ENCODE measurements around the gene HBG2. TPM values are rescaled to one million over a fixed set of nuclear protein-coding genes. Genes with fewer than 3 reads are reported as not detected.

HBG2 gene
- total RNA-seq, 1 donor from 2014 or later, result not detected

- no peaks in the 10 kb centered on the region for H3K27me3 ChIP-seq
- H3K4me3 ChIP-seq, result no peak overlapping the region
- no peak overlapping the region for H3K27ac ChIP-seq
- no peaks in the 10 kb centered on the region for H3K36me3 ChIP-seq
- TF ChIP-seq CTCF (IDR thresholded peaks at IDR 0.05), result no peak
- no peak for DNase-seq (ENCODE audit: low spot score in 2 of 2)
- intact Hi-C loops (cut with DNase I), result no loop called here
- no peaks in the 10 kb centered on the region for H3K9me3 ChIP-seq
- H3K4me1 ChIP-seq, result no peaks in the 10 kb centered on the region
Observed at GRCh38 chr11:5245155-5245554, 9.4 kb downstream of the HBG2 start.

- intact Hi-C loops (cut with DNase I), result no loop called here
- Histone ChIP-seq H3K9me3 (no peaks in the 10 kb centered on the region), H3K36me3 (no peaks in the 10 kb centered on the region), H3K27ac (no peak overlapping the region), H3K4me3 (no peak overlapping the region), H3K27me3 (no peaks in the 10 kb centered on the region), H3K4me1 (no peaks in the 10 kb centered on the region)
- DNase-seq (ENCODE audit: low spot score in 2 of 2), result no peak
- no peak for TF ChIP-seq CTCF (IDR thresholded peaks at IDR 0.05)
Observed at GRCh38 chr11:5243816-5244180, 10.8 kb downstream of the HBG2 start.

GRCh38 chr11:5242933-5243815 is 11.4 kb downstream of the HBG2 start:
- no peak overlapping the region for H3K27ac ChIP-seq
- H3K4me1 ChIP-seq, result no peaks in the 10 kb centered on the region
- no peaks in the 10 kb centered on the region for H3K9me3 ChIP-seq
- DNase-seq (ENCODE audit: low spot score in 2 of 2), result no peak
- H3K4me3 ChIP-seq, result no peak overlapping the region
- no peaks in the 10 kb centered on the region for H3K36me3 ChIP-seq
- H3K27me3 ChIP-seq, result no peaks in the 10 kb centered on the region
- intact Hi-C loops (cut with DNase I), result no loop called here
- no peak for TF ChIP-seq CTCF (IDR thresholded peaks at IDR 0.05)

- no peak for DNase-seq (ENCODE audit: low spot score in 2 of 2)
- Histone ChIP-seq H3K9me3 (no peaks in the 10 kb centered on the region), H3K27ac (no peak overlapping the region), H3K4me1 (no peaks in the 10 kb centered on the region), H3K4me3 (no peak overlapping the region), H3K36me3 (no peaks in the 10 kb centered on the region), H3K27me3 (no peaks in the 10 kb centered on the region)
- no peak for TF ChIP-seq CTCF (IDR thresholded peaks at IDR 0.05)
- intact Hi-C loops (cut with DNase I), result no loop called here
Observed at GRCh38 chr11:5242208-5242607, 12.4 kb downstream of the HBG2 start.

DNA sequence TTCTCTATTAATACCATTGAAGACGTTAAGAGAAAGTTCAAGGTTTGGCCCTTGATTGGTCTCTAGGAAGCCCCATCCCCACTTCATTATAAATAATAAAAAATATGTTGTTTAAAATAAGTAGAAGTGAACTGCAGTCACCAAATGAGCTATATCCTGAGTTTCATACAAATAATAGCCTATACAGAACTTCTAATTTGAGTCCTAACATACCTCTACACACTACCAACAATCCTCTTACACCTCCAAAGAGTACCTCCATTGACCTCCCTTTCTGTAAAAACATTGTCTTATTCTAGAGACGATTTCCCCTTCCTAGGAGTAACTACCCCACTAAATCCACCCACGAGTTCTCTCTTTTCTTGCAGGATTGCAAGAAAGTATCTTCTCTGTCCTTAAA is 13.1 kb downstream of the HBG2 start:
- H3K36me3 ChIP-seq, result no peaks in the 10 kb centered on the region
- intact Hi-C loops (cut with DNase I), result no loop called here
- no peak for TF ChIP-seq CTCF (IDR thresholded peaks at IDR 0.05)

More for the DNA sequence above, 13.1 kb downstream of the HBG2 start:
- no peak for DNase-seq (ENCODE audit: low spot score in 2 of 2)
- Histone ChIP-seq H3K4me3 (no peak overlapping the region), H3K4me1 (no peaks in the 10 kb centered on the region), H3K9me3 (no peaks in the 10 kb centered on the region), H3K27ac (no peak overlapping the region), H3K27me3 (no peaks in the 10 kb centered on the region)

All from ascending aorta (tissue), 2 donors.